Skeletal muscle cell (primary cell): ENCODE results near the gene LRRD1.
"Not testable (repeated sequence)": the region's sequence is repeated elsewhere in the genome, so short reads cannot be mapped to it uniquely, and the experiment has no call there.

Experiments
- DNase-seq: peaks from one replicate; pipeline ENCODE4 v3.0.0-alpha.2; 2010; ENCODE audit warnings: low read depth
- H3K4me3 ChIP-seq: 2 replicates; pipeline ENCODE4 v1.5.1; 2011; ENCODE audit warnings: low read depth, mild to moderate bottlenecking, control low read depth, low read length, moderate library complexity

Gene LRRD1

GRCh38 chr7:92143192-92143880, 35.6 kb downstream of the LRRD1 start:
- not testable (repeated sequence) for DNase-seq, H3K4me3 ChIP-seq

- not testable (repeated sequence) for H3K4me3 ChIP-seq, DNase-seq
Measured at GRCh38 chr7:92142791-92143190, 36.2 kb downstream of the LRRD1 start.

GRCh38 chr7:92141161-92141560, 37.8 kb downstream of the LRRD1 start:
- DNase-seq, result no peak
- no peak overlapping the region for H3K4me3 ChIP-seq

GRCh38 chr7:92137557-92137956, 41.4 kb downstream of the LRRD1 start:
- no peak overlapping the region for H3K4me3 ChIP-seq
- no peak for DNase-seq

DNA sequence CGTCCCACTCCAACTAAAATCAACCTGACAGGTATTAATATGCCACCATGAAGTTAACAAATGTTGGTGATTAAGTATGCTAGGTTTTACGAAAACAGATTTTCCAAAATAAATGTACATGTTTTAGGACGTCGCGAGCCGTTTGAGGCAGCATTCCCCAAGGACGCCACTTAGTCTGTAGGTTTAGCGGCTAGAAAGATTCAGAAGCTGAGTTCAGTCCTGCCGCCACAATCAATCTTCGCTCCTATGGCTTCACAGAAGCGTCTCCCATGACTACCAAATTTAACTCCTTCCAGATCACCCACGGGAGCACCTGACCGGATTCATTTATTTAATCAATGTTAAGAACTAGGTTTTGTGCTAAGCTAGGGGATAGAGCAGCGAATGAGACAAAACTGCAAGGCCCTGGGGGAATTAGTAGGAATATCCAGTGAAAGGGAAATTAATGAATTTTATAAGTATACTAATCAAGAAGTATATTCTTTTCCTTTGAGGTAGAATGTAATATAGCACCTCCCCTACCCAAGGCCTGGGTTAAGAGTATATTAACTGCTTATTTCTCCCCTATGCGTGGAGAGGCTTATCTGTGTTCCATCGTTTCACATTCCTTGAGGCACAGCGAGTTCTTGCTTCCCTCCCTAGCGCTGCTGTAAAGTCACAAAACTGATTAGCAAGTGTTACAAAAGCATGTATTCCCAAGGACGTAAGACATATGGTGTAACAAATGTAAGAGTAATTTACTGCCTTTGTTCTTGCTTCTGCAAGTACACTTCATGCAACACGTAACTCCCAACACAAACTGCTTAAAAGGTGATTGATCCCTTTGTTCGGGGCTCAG, 43.7 kb downstream of the LRRD1 start:
- DNase-seq, result no peak
- H3K4me3 ChIP-seq, result peak overlapping the region; percentile 90

DNA sequence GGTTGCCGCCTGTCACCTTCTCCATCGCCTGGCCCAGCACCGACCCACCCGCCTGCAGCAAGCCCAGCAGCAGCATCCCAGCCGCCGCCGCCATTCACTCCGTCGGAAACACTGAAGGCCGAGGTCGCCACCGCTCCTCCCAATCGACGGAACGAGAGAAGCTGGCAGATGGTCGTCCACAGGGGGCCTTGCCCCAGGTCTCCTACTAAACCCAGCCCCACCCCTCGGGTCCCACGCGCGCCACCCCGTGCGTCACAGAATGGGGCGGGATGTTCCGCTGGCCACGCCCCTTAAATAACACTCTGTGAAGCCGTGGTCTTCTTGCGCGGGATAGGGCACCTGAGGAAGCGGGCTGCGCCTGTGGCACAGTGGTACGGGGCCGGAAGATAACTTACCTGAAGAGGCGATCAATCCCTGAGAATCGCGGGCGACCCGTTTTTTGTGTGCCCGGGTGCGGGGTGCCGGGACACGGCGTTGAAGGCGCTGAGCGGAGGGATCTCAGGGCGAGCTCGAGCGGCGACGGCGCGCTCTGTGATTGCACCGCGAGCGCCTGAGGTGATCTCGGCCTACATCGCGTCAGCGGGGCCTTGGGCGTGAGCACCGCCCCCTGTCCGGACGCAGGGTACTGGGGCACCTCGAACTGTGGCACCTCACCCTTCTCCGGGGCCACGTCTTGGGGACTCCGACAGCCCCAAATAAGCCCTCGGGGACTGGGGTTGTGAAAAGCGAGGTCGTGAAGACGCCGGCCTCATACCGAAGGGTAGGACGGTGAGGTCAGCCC, 44.5 kb downstream of the LRRD1 start, which contains the start of gene CYP51A1:
CYP51A1 (minus strand) TSS at position 207 of the 781 bp plus-strand sequence; CDS start at position 94, 113 bp downstream.
- DNase-seq, result peak; percentile 87
- H3K4me3 ChIP-seq, result peak within 1 kb of the TSS; percentile 90

DNA sequence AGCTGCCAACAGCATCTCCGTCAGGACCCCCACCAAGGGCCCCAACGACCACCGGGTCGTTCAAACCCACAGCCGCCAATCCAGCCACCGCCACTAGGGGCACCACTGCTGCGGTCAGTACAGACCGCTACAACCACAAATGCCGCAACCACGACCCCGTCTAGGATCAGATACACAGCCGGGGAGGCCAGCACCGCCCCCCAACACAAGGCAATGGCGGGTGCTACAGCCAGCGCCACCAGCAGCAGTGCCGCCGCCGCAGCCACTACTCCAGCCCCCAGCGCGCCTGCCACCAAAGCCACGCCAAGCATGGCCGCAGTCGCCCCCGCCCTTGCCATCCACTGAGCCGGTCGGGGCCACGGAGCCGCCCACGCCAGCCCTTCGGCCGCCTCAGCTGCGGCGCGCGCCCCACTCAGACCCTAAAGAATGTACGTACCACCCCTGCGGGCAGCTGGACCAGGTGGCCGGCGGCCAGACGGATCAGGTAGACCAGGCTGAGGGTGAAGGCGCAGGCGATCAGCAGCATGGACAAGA, 45.1 kb downstream of the LRRD1 start:
- no peak for DNase-seq
- peak overlapping the region; percentile 90 for H3K4me3 ChIP-seq

DNA sequence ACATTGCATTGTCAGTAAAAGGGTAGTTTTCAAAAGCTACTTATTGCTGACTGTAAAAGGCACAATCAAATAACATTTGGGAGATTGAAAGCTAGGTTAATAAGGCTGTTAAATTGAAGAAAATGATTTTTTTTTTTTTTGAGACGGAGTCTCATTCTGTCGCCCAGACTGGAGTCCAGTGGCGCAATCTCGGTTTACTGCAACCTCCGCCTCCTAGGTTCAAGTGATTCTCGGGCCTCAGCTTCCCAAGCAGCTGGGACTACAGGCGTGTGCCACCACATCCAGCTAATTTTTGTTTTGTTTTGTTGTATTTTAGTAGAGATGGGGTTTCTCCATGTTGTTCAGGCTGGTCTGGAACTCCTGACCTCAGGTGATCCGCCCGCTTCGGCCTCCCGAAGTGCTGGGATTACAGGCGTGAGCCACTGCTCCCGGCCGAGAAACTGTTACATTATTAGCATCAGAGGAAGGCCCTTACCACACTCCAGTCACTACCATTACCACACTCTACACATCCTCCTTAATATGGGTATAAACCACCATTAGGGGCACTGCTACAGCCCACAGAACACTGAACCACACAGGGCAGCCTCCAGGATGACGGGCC, 45.7 kb downstream of the LRRD1 start:
- DNase-seq, result no peak
- H3K4me3 ChIP-seq, result peak overlapping the region; percentile 90

- no peak for DNase-seq
- H3K4me3 ChIP-seq, result peak overlapping the region; percentile 90
Measured at GRCh38 chr7:92131764-92132330, 47.1 kb downstream of the LRRD1 start.

DNA sequence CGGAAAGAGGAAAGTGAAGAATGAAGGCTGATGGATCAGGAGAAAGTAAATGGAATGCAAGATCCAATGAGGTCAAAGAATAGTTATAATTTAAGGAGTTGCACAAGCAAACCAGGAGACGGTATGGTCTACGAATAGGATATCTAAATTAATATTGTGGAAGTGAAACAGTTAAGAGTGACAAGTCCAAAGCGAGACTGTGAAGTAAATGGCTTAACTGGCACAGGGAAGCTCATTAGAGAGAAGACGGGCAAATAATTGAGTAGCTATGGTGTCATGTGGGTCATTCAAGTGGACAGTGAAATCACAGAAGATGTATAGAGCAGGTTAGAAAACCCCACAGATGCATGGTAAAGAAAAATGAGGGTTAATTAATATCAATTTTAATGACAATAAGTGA, 47.8 kb downstream of the LRRD1 start:
- H3K4me3 ChIP-seq, result no peak overlapping the region
- DNase-seq, result no peak

DNA sequence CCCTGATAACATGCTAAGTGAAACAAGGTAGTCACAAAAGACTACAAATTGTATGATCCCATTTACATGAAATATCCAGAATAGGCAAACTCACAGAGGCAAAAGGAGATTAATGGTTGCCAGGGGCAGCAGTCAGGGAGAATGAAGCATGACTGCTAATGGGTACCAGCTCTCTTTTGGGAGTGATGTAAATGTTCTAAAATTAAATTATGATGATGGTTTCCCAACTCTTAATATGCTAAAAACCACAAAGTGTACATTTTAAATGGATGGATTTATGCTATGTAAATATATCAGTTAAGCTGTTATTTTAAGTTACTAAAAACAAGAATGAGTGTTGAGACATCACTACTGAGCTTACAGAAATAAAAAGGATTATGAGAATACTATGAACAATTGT, 57.3 kb downstream of the LRRD1 start:
- H3K4me3 ChIP-seq, result no peak overlapping the region
- DNase-seq, result no peak

DNA sequence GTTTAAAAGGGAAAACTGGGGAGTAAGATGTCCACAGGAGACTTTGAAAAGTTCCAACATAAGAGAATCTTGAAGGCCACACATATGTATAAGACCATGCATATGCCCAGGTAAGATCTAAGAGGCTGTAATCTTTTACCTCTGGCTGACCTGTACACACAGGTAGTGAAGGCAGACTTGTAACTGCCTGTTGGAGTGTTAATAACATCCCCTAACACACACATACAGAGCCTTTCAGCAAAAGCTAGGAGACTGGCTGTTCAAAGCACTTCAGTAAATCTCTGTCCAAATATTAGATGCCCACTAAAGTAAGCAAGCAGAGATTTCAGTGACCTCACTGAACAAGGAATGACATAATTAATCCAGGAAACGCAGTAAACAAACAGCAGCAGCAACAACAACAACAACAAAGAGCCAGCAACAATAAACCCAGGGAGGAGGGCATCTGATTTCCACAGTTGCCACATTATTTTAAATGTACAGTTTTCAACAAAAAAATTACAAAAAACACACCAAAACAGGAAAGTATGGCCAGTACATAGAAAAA, 59.7 kb downstream of the LRRD1 start:
- H3K4me3 ChIP-seq, result no peak overlapping the region
- no peak for DNase-seq

- H3K4me3 ChIP-seq, result no peak overlapping the region
- DNase-seq, result no peak
Measured at GRCh38 chr7:92116949-92117348, 62.0 kb downstream of the LRRD1 start.

DNA sequence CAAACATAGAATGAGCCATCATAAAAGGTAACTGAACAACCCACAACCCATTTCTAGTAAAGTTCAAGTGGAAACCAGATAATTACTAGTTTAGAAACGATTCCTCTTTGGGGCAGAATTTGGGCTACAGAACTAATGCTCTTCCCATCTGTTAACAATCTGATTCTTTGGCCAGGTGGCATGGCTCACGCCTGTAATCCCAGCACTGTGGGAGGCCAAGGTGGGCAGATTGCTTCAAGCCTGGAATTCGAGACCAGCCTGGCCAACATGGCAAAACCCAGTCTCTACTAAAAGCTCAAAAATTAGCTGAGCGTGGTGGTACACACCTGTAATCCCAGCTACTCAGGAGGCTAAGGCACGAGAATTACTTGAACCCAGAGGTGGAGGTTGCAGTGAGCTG, 63.1 kb downstream of the LRRD1 start:
- no peak overlapping the region for H3K4me3 ChIP-seq
- DNase-seq, result no peak

- no peak overlapping the region for H3K4me3 ChIP-seq
- DNase-seq, result no peak
Measured at GRCh38 chr7:92110857-92111256, 68.1 kb downstream of the LRRD1 start.

GRCh38 chr7:92108821-92109220, 70.1 kb downstream of the LRRD1 start:
- no peak for DNase-seq

DNA sequence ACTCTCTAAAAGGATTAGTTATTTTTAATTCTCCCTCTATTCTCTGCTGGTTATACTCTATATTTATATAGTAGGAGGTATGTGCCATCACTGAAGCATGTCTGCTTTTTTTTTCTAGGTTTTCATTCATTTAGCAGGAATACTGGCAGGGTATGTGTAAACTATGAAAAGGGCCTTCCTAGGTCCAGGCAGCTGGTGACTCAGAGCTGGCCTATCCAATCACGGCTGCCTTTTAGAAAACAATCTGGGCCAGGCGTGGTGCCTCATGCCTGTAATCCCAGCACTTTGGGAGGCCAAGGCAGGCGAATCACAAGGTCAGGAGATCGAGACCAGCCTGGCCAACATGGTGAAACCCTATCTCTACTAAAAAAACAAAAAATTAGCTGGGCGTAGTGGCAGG, 76.1 kb downstream of the LRRD1 start:
- not testable (repeated sequence) for H3K4me3 ChIP-seq, DNase-seq

More at GRCh38 chr7:92108821-92109220, 70.1 kb downstream of the LRRD1 start:
- H3K4me3 ChIP-seq, result no peak overlapping the region

DNA sequence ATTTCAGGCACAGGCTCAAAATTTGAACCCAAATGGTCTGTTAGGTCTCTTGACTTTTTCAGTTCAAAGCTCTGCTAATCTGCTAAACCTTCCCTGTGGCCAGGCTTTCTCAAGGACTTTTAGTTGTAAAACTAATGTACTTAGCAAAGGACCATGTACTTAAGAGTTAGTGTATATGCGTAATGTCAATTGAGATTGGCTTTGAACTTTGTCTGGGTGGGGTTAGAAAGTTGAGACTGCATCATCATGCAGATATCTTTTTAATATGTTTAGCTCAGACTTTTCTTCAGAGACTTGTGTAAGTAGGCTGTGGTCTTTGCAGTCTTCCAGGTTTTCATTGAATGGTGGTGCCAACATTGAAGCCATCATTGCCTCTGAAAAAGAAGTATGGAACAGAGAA, 78.4 kb downstream of the LRRD1 start:
- H3K4me3 ChIP-seq, result no peak overlapping the region
- no peak for DNase-seq

DNA sequence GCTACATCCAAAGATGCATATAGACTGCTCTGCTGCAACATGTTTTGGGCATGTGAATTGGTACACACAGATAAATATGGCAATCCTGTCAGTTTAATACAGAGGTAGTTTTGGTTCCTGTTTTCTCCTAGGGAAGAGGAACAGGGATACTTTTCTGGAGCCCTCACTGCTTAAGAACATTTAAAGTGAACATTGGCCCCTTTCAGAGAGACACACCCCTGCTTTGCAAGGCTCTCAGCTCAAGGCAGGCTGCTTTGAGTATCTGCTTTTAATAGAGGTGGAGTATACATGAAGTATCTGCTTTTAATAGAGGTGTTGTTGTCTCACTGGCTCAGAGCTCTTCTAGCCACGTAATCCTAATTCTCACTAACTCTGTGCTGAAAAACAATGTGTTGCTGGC, 83.6 kb downstream of the LRRD1 start:
- no peak for DNase-seq

More for the DNA sequence above, 83.6 kb downstream of the LRRD1 start:
- no peak overlapping the region for H3K4me3 ChIP-seq
